Natural killer cell (primary cell): Measurements from ENCODE around the gene ADAMTSL1. TPM values are rescaled to one million over a fixed set of nuclear protein-coding genes. Genes with fewer than 3 reads are reported as not detected.

Experiments used
- ATAC-seq, 3 donors: fragments of 150-1000 bp in 2 of 3; fragments of 200-7000 bp in 1 of 3; cut with Tn5 transposase; 1 replicate in 1 of 3; 2 replicates in 2 of 3; pipeline ENCODE4 v1.10.0; 2021; ENCODE audit warnings: mild to moderate bottlenecking in 2 of 3, moderate library complexity in 2 of 3
- DNase-seq, 2 donors: peaks; one replicate each; pipeline versions ENCODE4 v3.0.0 to v3.0.0-alpha.2; 2013 to 2021; ENCODE audit warnings: mixed read lengths in 1 of 2
- H3K27ac ChIP-seq: one replicate; pipeline ENCODE4 v1.5.1; 2013; ENCODE audit warnings: mild to moderate bottlenecking, low read length
- H3K27me3 ChIP-seq: one replicate; pipeline ENCODE4 v1.6.1; 2013; ENCODE audit warnings: low read length; ENCODE audit not compliant: control insufficient read depth, insufficient read depth
- H3K36me3 ChIP-seq: one replicate; pipeline ENCODE4 v1.6.1; 2013; ENCODE audit warnings: low read length; ENCODE audit not compliant: control insufficient read depth, insufficient read depth
- H3K4me1 ChIP-seq: one replicate; pipeline ENCODE4 v1.6.1; 2013; ENCODE audit warnings: low read length; ENCODE audit not compliant: control insufficient read depth, insufficient read depth
- H3K4me3 ChIP-seq: one replicate; pipeline ENCODE4 v1.5.1; 2013; ENCODE audit warnings: low read length
- H3K9me3 ChIP-seq: one replicate; pipeline ENCODE4 v1.6.1; 2013; ENCODE audit warnings: low read length; ENCODE audit not compliant: control insufficient read depth, insufficient read depth
- H3K27ac Mint-ChIP-seq, 2 donors: one replicate each; pipeline ENCODE4 v1.8.0; 2022; ENCODE audit warnings: mild to moderate bottlenecking in 2 of 2, mixed read lengths in 2 of 2, moderate library complexity in 1 of 2
- H3K27me3 Mint-ChIP-seq, 2 donors: one replicate each; pipeline ENCODE4 v1.8.0; 2022; ENCODE audit warnings: low read depth in 2 of 2, mixed read lengths in 2 of 2
- H3K36me3 Mint-ChIP-seq: one replicate; pipeline ENCODE4 v1.8.0; 2022; ENCODE audit warnings: mixed read lengths
- H3K4me1 Mint-ChIP-seq, 2 donors: one replicate each; pipeline ENCODE4 v1.8.0; 2022; ENCODE audit warnings: mixed read lengths in 2 of 2
- H3K4me3 Mint-ChIP-seq: one replicate; pipeline ENCODE4 v1.8.0; 2022; ENCODE audit warnings: mild to moderate bottlenecking, moderate library complexity, mixed read lengths
- H3K9me3 Mint-ChIP-seq, 2 donors: one replicate each; pipeline ENCODE4 v1.8.0; 2022; ENCODE audit warnings: mixed read lengths in 2 of 2
- CTCF ChIP-seq: fragments of 200-600 bp; IDR thresholded peaks from one replicate; pipeline ENCODE4 v1.8.0; 2022; ENCODE audit warnings: antibody characterized with exemption
- WGBS: methylation state at CpG from one replicate; pipeline ENCODE4 v1.1.7; 2013; ENCODE audit warnings: missing lambda C conversion rate; ENCODE audit not compliant: insufficient coverage; 5-methylcytosine and 5-hydroxymethylcytosine counted together
- intact Hi-C: fragments of 100-400 bp; cut with micrococcal nuclease; formaldehyde crosslinking; loops from one replicate; pipeline ENCODE4 v1.14.2; 2022
- total RNA-seq, 4 donors: library from RNA; stranded (reverse); fragments of 120-200 nt in 1 of 4; gene quantifications; one replicate each; pipeline versions ENCODE4 v1.2.3 to v1.2.4, GENCODE V29; 2013 to 2022

ADAMTSL1 gene
- total RNA-seq, 3 donors from 2014 or later (not counting 1 experiment from before 2014, with no cell fraction given), result not detected

GRCh38 chr9:18496256-18497000 lies 22.5 kb downstream of the ADAMTSL1 start:
- Mint-ChIP-seq H3K4me1 (no peaks in the 10 kb centered on the region), H3K27me3 (no peaks in the 10 kb centered on the region), H3K9me3 (peaks cover 0 to 6% of the 10 kb centered on the region in 2 donors), H3K36me3 (no peaks in the 10 kb centered on the region), H3K4me3 (no peak overlapping the region), H3K27ac (no peak overlapping the region)
- H3K27ac ChIP-seq, result no peak overlapping the region
- intact Hi-C loops, result no loop called here
- ATAC-seq (no peak), DNase-seq (no peak)
- no peaks in the 10 kb centered on the region for H3K9me3 ChIP-seq
- no peaks in the 10 kb centered on the region for H3K4me1 ChIP-seq
- WGBS, result 80% methylated on average over 5 of the region's 5 CpGs
- H3K36me3 ChIP-seq, result no peaks in the 10 kb centered on the region
- TF ChIP-seq CTCF, result no peak
- no peaks in the 10 kb centered on the region for H3K27me3 ChIP-seq
- H3K4me3 ChIP-seq, result no peak overlapping the region

GRCh38 chr9:18499062-18499461 lies 25.1 kb downstream of the ADAMTSL1 start:
- Mint-ChIP-seq H3K27ac (no peak overlapping the region), H3K9me3 (peaks cover 0 to 6% of the 10 kb centered on the region in 2 donors), H3K4me1 (no peaks in the 10 kb centered on the region), H3K4me3 (no peak overlapping the region), H3K36me3 (no peaks in the 10 kb centered on the region), H3K27me3 (no peaks in the 10 kb centered on the region)
- no peak for DNase-seq
- no peaks in the 10 kb centered on the region for H3K36me3 ChIP-seq
- no peak overlapping the region for H3K4me3 ChIP-seq
- 97% methylated on average over 2 of the region's 3 CpGs for WGBS
- no peaks in the 10 kb centered on the region for H3K9me3 ChIP-seq
- H3K4me1 ChIP-seq, result no peaks in the 10 kb centered on the region
- intact Hi-C loops, result no loop called here
- no peak for ATAC-seq
- no peaks in the 10 kb centered on the region for H3K27me3 ChIP-seq
- no peak for TF ChIP-seq CTCF
- no peak overlapping the region for H3K27ac ChIP-seq

GRCh38 chr9:18499980-18500379 lies 26.0 kb downstream of the ADAMTSL1 start:
- TF ChIP-seq CTCF, result no peak
- Mint-ChIP-seq H3K27ac (no peak overlapping the region), H3K27me3 (no peaks in the 10 kb centered on the region), H3K4me1 (no peaks in the 10 kb centered on the region), H3K9me3 (peaks cover 0 to 2% of the 10 kb centered on the region in 2 donors), H3K36me3 (no peaks in the 10 kb centered on the region), H3K4me3 (no peak overlapping the region)
- ATAC-seq (no peak), DNase-seq (no peak)
- H3K4me1 ChIP-seq, result no peaks in the 10 kb centered on the region
- H3K27me3 ChIP-seq, result no peaks in the 10 kb centered on the region
- intact Hi-C loops, result no loop called here
- H3K27ac ChIP-seq, result no peak overlapping the region
- no peaks in the 10 kb centered on the region for H3K36me3 ChIP-seq
- 21% methylated on average over 1 of the region's 1 CpG for WGBS
- H3K9me3 ChIP-seq, result no peaks in the 10 kb centered on the region
- H3K4me3 ChIP-seq, result no peak overlapping the region

- WGBS, result 88% methylated on average over 1 of the region's 1 CpG
- no peak for TF ChIP-seq CTCF
- ATAC-seq, result no peak
- Mint-ChIP-seq H3K36me3 (no peaks in the 10 kb centered on the region), H3K9me3 (peaks cover 0 to 2% of the 10 kb centered on the region in 2 donors), H3K4me3 (no peak overlapping the region), H3K27me3 (no peaks in the 10 kb centered on the region), H3K4me1 (no peaks in the 10 kb centered on the region), H3K27ac (no peak overlapping the region)
- DNase-seq, result no peak
- no peaks in the 10 kb centered on the region for H3K36me3 ChIP-seq
- intact Hi-C loops, result no loop called here
- no peaks in the 10 kb centered on the region for H3K9me3 ChIP-seq
- H3K27ac ChIP-seq, result no peak overlapping the region
- H3K4me1 ChIP-seq, result no peaks in the 10 kb centered on the region
- no peak overlapping the region for H3K4me3 ChIP-seq
- H3K27me3 ChIP-seq, result no peaks in the 10 kb centered on the region
Measured at GRCh38 chr9:18500451-18500850, 26.5 kb downstream of the ADAMTSL1 start.
